GM12873 (cell line): ENCODE measurements around the gene ANKRD34A.

Experiments
- TF ChIP-seq, protein P1 (sequence below): IDR thresholded peaks from 2 replicates; pipeline ENCODE4 v1.5.1; 2012; ENCODE audit warnings: low read depth, mild to moderate bottlenecking, moderate library complexity, low read length, control low read depth; ENCODE audit not compliant: insufficient read depth; ENCODE audit errors: missing control alignments

ANKRD34A gene

DNA sequence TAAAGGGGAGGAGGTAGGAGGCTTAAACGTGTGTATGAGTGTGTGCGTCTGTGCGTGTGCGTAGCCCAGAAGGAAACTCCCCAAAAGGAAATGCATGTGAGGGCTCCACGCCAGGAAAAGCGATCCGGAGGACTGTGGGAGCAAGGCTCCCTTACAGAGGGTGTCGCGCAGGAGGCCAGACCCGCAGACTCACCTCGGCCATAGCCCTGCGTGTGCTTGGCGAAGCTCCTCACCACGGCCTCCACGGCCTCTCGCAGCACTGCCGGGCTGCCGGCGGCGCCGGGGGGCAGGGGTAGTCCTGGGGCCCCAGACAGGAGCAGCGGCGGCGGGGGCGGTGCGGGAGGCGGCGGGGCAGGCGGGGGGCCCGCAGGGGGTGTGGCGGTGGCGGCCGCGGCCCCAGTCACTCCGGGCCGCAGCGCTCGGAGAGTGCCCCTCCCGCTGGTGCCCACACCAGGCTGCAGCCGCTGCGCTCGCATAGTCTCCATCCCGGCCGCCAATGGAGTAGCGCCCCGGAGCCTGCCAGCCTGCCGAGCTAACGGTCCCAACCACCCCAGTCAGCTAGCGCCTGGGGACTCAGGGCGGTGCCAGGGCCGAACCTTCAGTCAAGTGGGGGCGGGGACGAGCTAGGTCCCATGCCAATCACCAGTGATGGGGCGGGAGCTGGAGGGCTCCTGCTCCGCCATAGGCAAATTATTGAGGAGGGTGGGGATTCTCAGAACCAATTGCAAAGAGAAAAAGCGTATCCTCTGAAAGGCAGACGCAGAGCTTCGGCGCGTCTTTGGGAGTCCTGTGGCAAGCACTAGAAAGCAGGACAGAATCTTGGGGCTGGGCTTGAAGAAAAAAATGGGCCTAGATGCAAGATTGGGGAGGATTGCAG is 6.7 kb downstream of the ANKRD34A start, which contains the start of gene LIX1L:
Gene LIX1L (minus strand): TSS at position 575 of the 877 bp plus-strand sequence. CDS start 90 bp downstream, at position 485.
- TF ChIP-seq, protein P1, sequence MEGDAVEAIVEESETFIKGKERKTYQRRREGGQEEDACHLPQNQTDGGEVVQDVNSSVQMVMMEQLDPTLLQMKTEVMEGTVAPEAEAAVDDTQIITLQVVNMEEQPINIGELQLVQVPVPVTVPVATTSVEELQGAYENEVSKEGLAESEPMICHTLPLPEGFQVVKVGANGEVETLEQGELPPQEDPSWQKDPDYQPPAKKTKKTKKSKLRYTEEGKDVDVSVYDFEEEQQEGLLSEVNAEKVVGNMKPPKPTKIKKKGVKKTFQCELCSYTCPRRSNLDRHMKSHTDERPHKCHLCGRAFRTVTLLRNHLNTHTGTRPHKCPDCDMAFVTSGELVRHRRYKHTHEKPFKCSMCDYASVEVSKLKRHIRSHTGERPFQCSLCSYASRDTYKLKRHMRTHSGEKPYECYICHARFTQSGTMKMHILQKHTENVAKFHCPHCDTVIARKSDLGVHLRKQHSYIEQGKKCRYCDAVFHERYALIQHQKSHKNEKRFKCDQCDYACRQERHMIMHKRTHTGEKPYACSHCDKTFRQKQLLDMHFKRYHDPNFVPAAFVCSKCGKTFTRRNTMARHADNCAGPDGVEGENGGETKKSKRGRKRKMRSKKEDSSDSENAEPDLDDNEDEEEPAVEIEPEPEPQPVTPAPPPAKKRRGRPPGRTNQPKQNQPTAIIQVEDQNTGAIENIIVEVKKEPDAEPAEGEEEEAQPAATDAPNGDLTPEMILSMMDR: no peak

DNA sequence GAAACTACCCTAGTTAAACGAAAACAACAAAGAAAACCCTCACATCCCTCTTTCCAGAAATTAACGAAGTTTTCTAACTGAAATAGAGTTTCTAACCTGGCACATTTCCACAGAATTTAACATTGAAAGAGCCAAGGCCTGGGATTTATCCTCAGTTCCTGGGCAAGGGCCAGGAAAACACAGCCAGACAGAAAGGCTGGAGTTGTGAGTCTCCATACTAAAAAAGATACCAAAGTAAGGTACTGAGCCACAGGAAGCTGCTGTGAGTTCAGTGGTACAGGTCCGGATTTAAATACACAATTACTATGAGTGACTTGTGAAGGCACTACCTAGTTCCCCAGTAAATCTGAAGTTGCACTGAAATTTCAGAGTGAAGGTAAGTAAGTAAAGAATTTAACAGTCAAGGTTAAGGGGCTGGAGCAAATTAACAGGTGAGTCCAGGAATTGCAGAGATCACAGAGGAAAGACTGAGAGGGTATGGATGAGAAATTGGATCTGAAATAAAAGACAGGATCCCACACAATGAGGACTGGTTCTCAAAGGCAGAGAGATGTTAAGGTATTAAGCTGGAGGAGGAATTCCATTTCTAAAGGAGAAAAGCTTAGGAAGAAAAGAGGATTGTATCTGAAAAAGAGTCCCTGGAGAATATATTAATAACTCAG is 7.5 kb downstream of the ANKRD34A start:
- TF ChIP-seq, protein P1: no peak

DNA sequence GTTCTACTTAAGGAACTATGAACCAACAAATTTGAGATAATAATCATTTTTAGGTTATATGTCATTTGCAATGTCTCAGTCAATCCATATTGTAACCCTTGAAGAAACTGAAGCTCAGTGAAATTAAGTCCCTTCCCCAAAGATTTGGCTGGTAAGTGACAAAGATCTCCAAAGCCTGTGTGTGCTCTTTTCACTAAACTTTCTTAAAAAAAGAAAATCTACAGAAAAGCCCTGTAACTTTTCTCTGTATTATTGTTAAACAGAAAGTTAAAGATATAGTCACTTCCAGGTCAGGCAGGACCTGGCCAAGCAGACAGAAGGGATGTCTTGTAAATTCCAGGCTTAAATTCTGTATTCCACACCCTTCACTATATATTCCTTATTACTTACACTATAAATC is 8.0 kb downstream of the ANKRD34A start:
- TF ChIP-seq, protein P1: no peak

- TF ChIP-seq, protein P1: no peak
Observed at GRCh38 chr1:145955436-145955835, 8.9 kb downstream of the ANKRD34A start.

- TF ChIP-seq, protein P1: no peak
Observed at GRCh38 chr1:145953861-145954260, 10.5 kb downstream of the ANKRD34A start.

- TF ChIP-seq, protein P1: no peak
Observed at GRCh38 chr1:145952903-145953302, 11.5 kb downstream of the ANKRD34A start.

DNA sequence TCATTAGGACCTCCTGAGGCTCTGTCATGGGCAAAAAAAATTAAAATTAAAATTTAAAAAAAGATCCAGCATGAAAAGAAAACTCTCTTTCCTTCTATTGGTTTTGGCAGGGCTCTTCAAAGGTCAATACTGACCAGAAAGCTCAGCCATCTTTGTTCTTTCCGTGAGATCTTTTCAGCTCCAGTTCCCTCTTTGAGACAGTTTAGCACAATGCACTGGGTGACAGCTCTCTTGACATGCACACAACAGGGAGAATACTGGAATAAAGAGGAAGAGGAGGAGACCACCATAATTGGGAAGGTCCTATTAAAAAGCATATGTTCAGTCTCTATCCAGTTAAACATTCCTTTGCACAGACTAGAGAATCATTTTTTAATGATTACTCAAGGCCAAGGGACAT is 12.8 kb downstream of the ANKRD34A start:
- TF ChIP-seq, protein P1: no peak
